H1 (cell line): ENCODE measurements around the gene ARHGEF10L. TPM values are rescaled to one million over a fixed set of nuclear protein-coding genes. Genes with fewer than 3 reads are reported as not detected.

Source experiments
- CBX8 ChIP-seq: fragments of 300-800, 300-1000 bp; sonication (generic); IDR thresholded peaks from 2 replicates; pipeline ENCODE4 v1.7.1; 2016; ENCODE audit warnings: low read depth, low read length, borderline replicate concordance
- CHD7 ChIP-seq: fragments of 300-600 bp; sonication (generic); IDR thresholded peaks from 2 replicates; pipeline ENCODE4 v1.7.1; 2012; ENCODE audit warnings: low read length, moderate library complexity, mild to moderate bottlenecking, inconsistent platforms; ENCODE audit not compliant: insufficient replicate concordance
- GABPA ChIP-seq: IDR thresholded peaks from 2 replicates; pipeline ENCODE4 v1.6.1; 2011; ENCODE audit warnings: mild to moderate bottlenecking, low read length, moderate library complexity, borderline replicate concordance; ENCODE audit not compliant: insufficient read depth
- GTF2F1 ChIP-seq: IDR thresholded peaks from 2 replicates; pipeline ENCODE4 v1.6.1; 2012; ENCODE audit warnings: low read depth, low read length, improper control_type of control experiment, borderline replicate concordance
- HDAC6 ChIP-seq: IDR thresholded peaks from one replicate; pipeline ENCODE4 v1.7.1; 2012; ENCODE audit warnings: low read depth, mild to moderate bottlenecking, inconsistent platforms, low read length, moderate library complexity
- KDM1A ChIP-seq: fragments of 200-600, 300-600 bp; sonication (generic); IDR thresholded peaks from 2 replicates; pipeline ENCODE4 v1.7.1; 2016; ENCODE audit warnings: mild to moderate bottlenecking, low read length, borderline replicate concordance
- NANOG ChIP-seq: IDR thresholded peaks from 2 replicates; pipeline ENCODE4 v1.6.1; 2011; ENCODE audit warnings: low read length, low read depth, mild to moderate bottlenecking, inconsistent platforms; ENCODE audit not compliant: insufficient read depth, poor library complexity, severe bottlenecking
- RNF2 ChIP-seq: fragments of 200-900, 300-1000 bp; sonication (generic); IDR thresholded peaks from 2 replicates; pipeline ENCODE4 v1.7.1; 2016; ENCODE audit warnings: borderline replicate concordance, low read depth, mild to moderate bottlenecking, antibody characterized with exemption, low read length; ENCODE audit not compliant: poor library complexity, severe bottlenecking; ENCODE audit errors: missing control alignments
- YY1 ChIP-seq: IDR thresholded peaks from 2 replicates; pipeline ENCODE4 v1.6.1; 2011; ENCODE audit warnings: low read depth, mild to moderate bottlenecking, low read length
- polyA plus RNA-seq, 7 experiments: library from polyadenylated mRNA; depleted of rRNA in 3 of 7; stranded (reverse) in 5 of 7; unstranded in 2 of 7; fragments of >200 nt in 5 of 7; fragments of 200-250 nt in 2 of 7; gene quantifications; 1 replicate in 5 of 7; 2 replicates in 1 of 7; 4 replicates in 1 of 7; pipeline versions ENCODE4 v1.2.1 to v1.2.3, GENCODE V29; 2011 to 2013; ENCODE audit warnings: missing spikeins in 2 of 7, mixed read lengths in 2 of 7
- total RNA-seq: library from RNA; stranded (reverse); fragmentation: NEBNext Ultra II Directional; extraction: Animal tissue kit (Norgen Biotek cat#: 25700); gene quantifications from 2 replicates; pipeline ENCODE4 v1.2.1, GENCODE V29; 2021

The ARHGEF10L gene
- total and polyA plus RNA-seq, 2 of the 8 experiments (the other 6 are each of a cell fraction or from before 2014, with no cell fraction given): 33.6 to 39.6 TPM

- TF ChIP-seq CHD7 (no peak), RNF2 (no peak), NANOG (no peak), HDAC6 (no peak), GABPA (no peak), KDM1A (no peak), CBX8 (no peak), GTF2F1 (no peak), YY1 (no peak)
These were observed 203.1 kb downstream of the ARHGEF10L start (continued) for GRCh38 chr1:17742583-17742982.
